SK-N-MC (cell line): ENCODE measurements around the gene RIN3.

Experiments
- EZH2 ChIP-seq: fragments of 200-600 bp; sonication (generic); IDR thresholded peaks from one replicate; pipeline ENCODE4 v1.6.1; 2017; ENCODE audit warnings: antibody characterized with exemption
- FOXP2 ChIP-seq: optimal IDR thresholded peaks from 2 replicates; pipeline ENCODE3; 2011; ENCODE audit warnings: mild to moderate bottlenecking, moderate library complexity; ENCODE audit not compliant: insufficient read depth; ENCODE audit errors: extremely low read length, control extremely low read depth
- POLR2AphosphoS5 ChIP-seq: IDR thresholded peaks from 2 replicates; pipeline ENCODE4 v1.6.1; 2012; ENCODE audit warnings: mild to moderate bottlenecking, low read depth, low read length, borderline replicate concordance

DNA sequence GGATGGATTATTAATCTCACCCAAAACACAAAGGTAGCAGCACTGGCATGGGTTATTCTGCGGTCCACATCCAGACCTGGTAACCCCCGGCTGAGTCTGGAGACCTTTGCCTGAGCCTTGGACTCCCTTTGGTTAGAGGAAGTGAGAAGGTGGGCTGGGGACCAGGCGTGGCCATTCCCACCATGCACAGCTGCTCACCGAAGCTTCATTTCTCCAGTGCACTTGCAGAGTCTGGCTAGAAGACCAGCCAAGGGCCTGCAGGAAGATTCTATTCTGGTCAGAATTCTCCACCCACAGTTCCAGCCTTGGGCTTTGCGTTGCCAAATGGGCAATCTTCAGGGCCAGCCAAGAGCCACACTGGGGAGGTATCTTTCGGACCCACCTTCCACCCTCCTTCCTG, 161.8 kb downstream of the RIN3 start:
- no peak for TF ChIP-seq POLR2AphosphoS5
- TF ChIP-seq EZH2, result no peak
- TF ChIP-seq FOXP2, result no peak
